ENCODE data around the gene ARFGAP3.

The ARFGAP3 gene

DNA sequence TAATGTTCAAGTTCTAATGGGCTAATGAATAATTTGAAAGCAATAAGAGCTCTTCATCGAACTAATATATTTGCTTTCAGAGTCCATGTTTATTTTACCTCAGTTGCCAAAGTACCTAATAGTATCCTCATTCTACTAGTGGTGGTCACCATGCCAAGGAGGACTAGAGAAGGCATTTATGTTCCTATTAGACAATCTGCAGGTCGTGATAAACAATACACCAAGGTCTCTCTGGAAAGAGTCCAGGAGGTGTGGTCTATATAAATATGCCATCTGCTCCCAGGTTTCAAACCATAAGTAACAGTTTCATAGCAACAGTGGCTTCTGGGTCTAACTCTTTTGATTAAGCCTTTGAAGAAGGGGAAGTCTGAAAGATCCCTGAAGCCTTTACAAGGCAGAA lies 42.9 kb downstream of the ARFGAP3 start:
- H3K4me2 ChIP-seq (ENCODE audit: low read depth, low read length): no peak overlapping the region
- no peaks in the 10 kb centered on the region for H3K27me3 ChIP-seq (replicated peaks; ENCODE audit: insufficient read depth, low read length)
- H3K9me3 ChIP-seq (replicated peaks; ENCODE audit: insufficient read depth, low read length): no peaks in the 10 kb centered on the region
- no peak overlapping the region for H3K4me3 ChIP-seq (ENCODE audit: low read length)
- peaks cover 7% of the 10 kb centered on the region; the same call in 1 of the 2 replicates for H3K4me1 ChIP-seq (ENCODE audit: low read length)
- no peaks in the 10 kb centered on the region for H3K9me2 ChIP-seq (replicated peaks; ENCODE audit: insufficient read depth, low read length)
- no peak for DNase-seq
- H2AFZ ChIP-seq (ENCODE audit: low read length): no peak overlapping the region
- TF ChIP-seq EZH2phosphoT487 (IDR thresholded peaks at IDR 0.05; ENCODE audit: low read length) (no peak), EZH2 (optimal IDR thresholded peaks at IDR 0.05; ENCODE audit: low read depth, low read length) (no peak)
- TF ChIP-seq, protein P1, sequence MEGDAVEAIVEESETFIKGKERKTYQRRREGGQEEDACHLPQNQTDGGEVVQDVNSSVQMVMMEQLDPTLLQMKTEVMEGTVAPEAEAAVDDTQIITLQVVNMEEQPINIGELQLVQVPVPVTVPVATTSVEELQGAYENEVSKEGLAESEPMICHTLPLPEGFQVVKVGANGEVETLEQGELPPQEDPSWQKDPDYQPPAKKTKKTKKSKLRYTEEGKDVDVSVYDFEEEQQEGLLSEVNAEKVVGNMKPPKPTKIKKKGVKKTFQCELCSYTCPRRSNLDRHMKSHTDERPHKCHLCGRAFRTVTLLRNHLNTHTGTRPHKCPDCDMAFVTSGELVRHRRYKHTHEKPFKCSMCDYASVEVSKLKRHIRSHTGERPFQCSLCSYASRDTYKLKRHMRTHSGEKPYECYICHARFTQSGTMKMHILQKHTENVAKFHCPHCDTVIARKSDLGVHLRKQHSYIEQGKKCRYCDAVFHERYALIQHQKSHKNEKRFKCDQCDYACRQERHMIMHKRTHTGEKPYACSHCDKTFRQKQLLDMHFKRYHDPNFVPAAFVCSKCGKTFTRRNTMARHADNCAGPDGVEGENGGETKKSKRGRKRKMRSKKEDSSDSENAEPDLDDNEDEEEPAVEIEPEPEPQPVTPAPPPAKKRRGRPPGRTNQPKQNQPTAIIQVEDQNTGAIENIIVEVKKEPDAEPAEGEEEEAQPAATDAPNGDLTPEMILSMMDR (IDR thresholded peaks at IDR 0.05; ENCODE audit: low read length): no peak
- no peaks in the 10 kb centered on the region for H3K79me2 ChIP-seq (ENCODE audit: low read length)
- H4K20me1 ChIP-seq (ENCODE audit: insufficient read depth, low read length): no peaks in the 10 kb centered on the region
- H3K9ac ChIP-seq (ENCODE audit: low read length): no peak overlapping the region
- H3K36me3 ChIP-seq (replicated peaks; ENCODE audit: insufficient read depth, low read length): no peaks in the 10 kb centered on the region
- H3F3A ChIP-seq (ENCODE audit: insufficient read depth, low read length): no peaks in the 10 kb centered on the region
- no peak overlapping the region for H3K27ac ChIP-seq (ENCODE audit: low read length)

DNA sequence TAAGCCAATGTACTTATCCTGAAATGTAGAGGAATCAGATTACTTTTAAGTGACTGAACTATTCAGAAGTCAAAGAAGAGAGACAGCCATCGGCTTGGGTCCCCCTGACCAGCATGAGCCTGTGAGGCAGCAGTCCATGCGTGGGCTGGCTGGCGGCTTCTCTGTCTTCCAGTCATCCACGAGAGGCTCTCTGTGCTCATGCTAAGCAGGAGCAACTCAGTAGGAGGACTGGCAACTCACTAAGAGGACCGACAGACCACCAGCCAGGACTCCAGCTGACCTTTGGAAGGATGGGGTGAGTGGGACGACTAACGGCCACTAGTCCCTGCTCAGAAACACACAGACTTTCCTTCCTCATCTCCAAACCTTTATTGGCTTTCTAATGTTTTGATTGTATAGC lies 43.6 kb downstream of the ARFGAP3 start:
- no peak overlapping the region for H3K27ac ChIP-seq (ENCODE audit: low read length)
- H3K9me2 ChIP-seq (replicated peaks; ENCODE audit: insufficient read depth, low read length): no peaks in the 10 kb centered on the region
- TF ChIP-seq, protein P1 (IDR thresholded peaks at IDR 0.05; ENCODE audit: low read length): no peak
- TF ChIP-seq EZH2phosphoT487 (IDR thresholded peaks at IDR 0.05; ENCODE audit: low read length) (no peak), EZH2 (optimal IDR thresholded peaks at IDR 0.05; ENCODE audit: low read depth, low read length) (no peak)
- H3F3A ChIP-seq (ENCODE audit: insufficient read depth, low read length): no peaks in the 10 kb centered on the region
- H3K4me2 ChIP-seq (ENCODE audit: low read depth, low read length): no peak overlapping the region
- H3K4me1 ChIP-seq (ENCODE audit: low read length): peaks cover 7% of the 10 kb centered on the region; the same call in 1 of the 2 replicates
- no peak overlapping the region for H2AFZ ChIP-seq (ENCODE audit: low read length)
- no peak overlapping the region for H3K4me3 ChIP-seq (ENCODE audit: low read length)
- DNase-seq: no peak
- no peaks in the 10 kb centered on the region for H3K79me2 ChIP-seq (ENCODE audit: low read length)
- H3K9me3 ChIP-seq (replicated peaks; ENCODE audit: insufficient read depth, low read length): no peaks in the 10 kb centered on the region
- H3K9ac ChIP-seq (ENCODE audit: low read length): no peak overlapping the region
- H3K36me3 ChIP-seq (replicated peaks; ENCODE audit: insufficient read depth, low read length): no peaks in the 10 kb centered on the region
- no peaks in the 10 kb centered on the region for H4K20me1 ChIP-seq (ENCODE audit: insufficient read depth, low read length)
- no peaks in the 10 kb centered on the region for H3K27me3 ChIP-seq (replicated peaks; ENCODE audit: insufficient read depth, low read length)

DNA sequence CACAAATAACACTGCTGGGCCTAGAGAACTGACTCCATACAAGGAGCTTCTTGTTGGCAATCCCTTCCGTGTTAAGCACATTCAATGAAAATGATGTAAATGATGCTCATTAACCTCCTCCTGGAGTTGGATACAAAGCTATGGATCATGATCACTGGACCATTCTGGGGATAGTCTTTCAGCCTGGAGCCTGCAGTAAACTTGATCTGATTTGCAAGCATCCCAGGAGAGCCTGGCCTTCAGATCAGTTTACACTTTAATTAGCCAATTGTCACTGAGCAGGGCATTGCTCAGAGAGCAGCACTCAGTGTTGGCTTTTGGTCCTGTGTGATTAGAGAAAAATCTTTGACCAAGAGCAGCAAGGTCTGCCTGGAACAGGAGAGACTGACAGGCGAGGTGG lies 45.6 kb downstream of the ARFGAP3 start:
- no peak overlapping the region for H2AFZ ChIP-seq (ENCODE audit: low read length)
- DNase-seq: no peak
- no peak overlapping the region for H3K27ac ChIP-seq (ENCODE audit: low read length)
- no peaks in the 10 kb centered on the region for H3K36me3 ChIP-seq (replicated peaks; ENCODE audit: insufficient read depth, low read length)
- H3K79me2 ChIP-seq (ENCODE audit: low read length): no peaks in the 10 kb centered on the region
- H3K9me2 ChIP-seq (replicated peaks; ENCODE audit: insufficient read depth, low read length): no peaks in the 10 kb centered on the region
- no peaks in the 10 kb centered on the region for H3F3A ChIP-seq (ENCODE audit: insufficient read depth, low read length)
- H3K4me2 ChIP-seq (ENCODE audit: low read depth, low read length): no peak overlapping the region
- no peaks in the 10 kb centered on the region for H3K9me3 ChIP-seq (replicated peaks; ENCODE audit: insufficient read depth, low read length)
- H4K20me1 ChIP-seq (ENCODE audit: insufficient read depth, low read length): no peaks in the 10 kb centered on the region
- no peak overlapping the region for H3K9ac ChIP-seq (ENCODE audit: low read length)
- no peaks in the 10 kb centered on the region for H3K27me3 ChIP-seq (replicated peaks; ENCODE audit: insufficient read depth, low read length)
- H3K4me1 ChIP-seq (ENCODE audit: low read length): peaks cover 7% of the 10 kb centered on the region; the same call in 1 of the 2 replicates
- TF ChIP-seq EZH2phosphoT487 (IDR thresholded peaks at IDR 0.05; ENCODE audit: low read length): no peak
- TF ChIP-seq, protein P1 (IDR thresholded peaks at IDR 0.05; ENCODE audit: low read length): no peak
- no peak for TF ChIP-seq EZH2 (optimal IDR thresholded peaks at IDR 0.05; ENCODE audit: low read depth, low read length)
- no peak overlapping the region for H3K4me3 ChIP-seq (ENCODE audit: low read length)

All from MM.1S (cell line).